GM08714 (cell line): ENCODE data around the gene TNFAIP8L3.
"Not testable (repeated sequence)": the region's sequence is repeated elsewhere in the genome, so short reads cannot be mapped to it uniquely, and the experiment has no call there.

Source experiments
- H3K4me3 ChIP-seq: fragments of 200-500 bp; sonication (Bioruptor generic); 2 replicates; pipeline ENCODE4 v1.5.1; 2014; ENCODE audit warnings: mild to moderate bottlenecking, low read length, inconsistent platforms
- ZNF274 ChIP-seq: IDR thresholded peaks from 2 replicates; pipeline ENCODE4 v1.6.1; 2012; ENCODE audit warnings: mild to moderate bottlenecking, low read depth, low read length

The TNFAIP8L3 gene

GRCh38 chr15:51129535-51130188 is 35.0 kb upstream of the TNFAIP8L3 start:
- no peak overlapping the region for H3K4me3 ChIP-seq
- TF ChIP-seq ZNF274, result no peak

- H3K4me3 ChIP-seq, result no peak overlapping the region
- TF ChIP-seq ZNF274, result no peak
Measured at GRCh38 chr15:51128701-51129100, 34.0 kb upstream of the TNFAIP8L3 start.

- H3K4me3 ChIP-seq, result no peak overlapping the region
- TF ChIP-seq ZNF274, result no peak
Measured at GRCh38 chr15:51126842-51127241, 32.1 kb upstream of the TNFAIP8L3 start.

GRCh38 chr15:51123002-51123401 is 28.3 kb upstream of the TNFAIP8L3 start:
- not testable (repeated sequence) for H3K4me3 ChIP-seq

GRCh38 chr15:51121631-51122225 is 27.0 kb upstream of the TNFAIP8L3 start:
- no peak for TF ChIP-seq ZNF274
- no peak overlapping the region for H3K4me3 ChIP-seq

- no peak for TF ChIP-seq ZNF274
- no peak overlapping the region for H3K4me3 ChIP-seq
Measured at GRCh38 chr15:51121118-51121517, 26.4 kb upstream of the TNFAIP8L3 start.

- H3K4me3 ChIP-seq, result no peak overlapping the region
- no peak for TF ChIP-seq ZNF274
Measured at GRCh38 chr15:51119120-51119519, 24.4 kb upstream of the TNFAIP8L3 start.

- TF ChIP-seq ZNF274, result no peak
- H3K4me3 ChIP-seq, result no peak overlapping the region
Measured at GRCh38 chr15:51117270-51117669, 22.6 kb upstream of the TNFAIP8L3 start.

- no peak overlapping the region for H3K4me3 ChIP-seq
- no peak for TF ChIP-seq ZNF274
Measured at GRCh38 chr15:51114437-51115119, 19.9 kb upstream of the TNFAIP8L3 start.

GRCh38 chr15:51112078-51112477 is 17.4 kb upstream of the TNFAIP8L3 start:
- TF ChIP-seq ZNF274, result no peak
- no peak overlapping the region for H3K4me3 ChIP-seq

- no peak overlapping the region for H3K4me3 ChIP-seq
- TF ChIP-seq ZNF274, result no peak
Measured at GRCh38 chr15:51111061-51111460, 16.4 kb upstream of the TNFAIP8L3 start.

- no peak for TF ChIP-seq ZNF274
- H3K4me3 ChIP-seq, result no peak overlapping the region
Measured at GRCh38 chr15:51110171-51110570, 15.5 kb upstream of the TNFAIP8L3 start.

GRCh38 chr15:51108933-51109550 is 14.3 kb upstream of the TNFAIP8L3 start:
- no peak overlapping the region for H3K4me3 ChIP-seq
- no peak for TF ChIP-seq ZNF274

- no peak for TF ChIP-seq ZNF274
Measured at GRCh38 chr15:51107612-51108011, 12.9 kb upstream of the TNFAIP8L3 start.

GRCh38 chr15:51106481-51106880 is 11.8 kb upstream of the TNFAIP8L3 start:
- no peak overlapping the region for H3K4me3 ChIP-seq
- no peak for TF ChIP-seq ZNF274

More at GRCh38 chr15:51107612-51108011, 12.9 kb upstream of the TNFAIP8L3 start:
- H3K4me3 ChIP-seq, result no peak overlapping the region
